ENCODE measurements around the gene PLCG2. TPM values are rescaled to one million over a fixed set of nuclear protein-coding genes. Genes with fewer than 3 reads are reported as not detected.
A peak's percentile ranks its signal among the peaks of the same experiment; 100 is the strongest.

Gene PLCG2
- total and polyA plus RNA-seq, 2 of the 8 experiments (the other 6 are each of a cell fraction or from before 2014, with no cell fraction given) = 6.1 to 6.9 TPM

- Histone ChIP-seq H3K79me2 (ENCODE audit: control insufficient read depth in 1 of 2, insufficient read depth in 2 of 2, low read length in 2 of 2) (no peaks in the 10 kb centered on the region), H3K27ac (ENCODE audit: low read depth, low read length) (no peak overlapping the region), H3K4me3 (ENCODE audit: extremely low read depth in 1 of 4, insufficient read depth in 2 of 4, low read depth in 3 of 4, low read length in 4 of 4) (no peak overlapping the region), H2AK5ac (ENCODE audit: low read depth, low read length) (no peak overlapping the region), H3K9ac (replicated peaks in 1 of 4; ENCODE audit: extremely low read depth in 1 of 4, low read depth in 3 of 4, low read length in 3 of 4) (no peak overlapping the region), H4K91ac (replicated peaks; ENCODE audit: insufficient read length, low read length) (no peak overlapping the region), H3K36me3 (ENCODE audit: control insufficient read depth in 2 of 4, insufficient read depth in 4 of 4, low read length in 3 of 4) (no peaks in the 10 kb centered on the region), H2BK5ac (ENCODE audit: low read depth, low read length) (no peak overlapping the region), H2BK12ac (ENCODE audit: low read depth, low read length) (no peak overlapping the region), H3K27me3 (replicated peaks in 1 of 4; ENCODE audit: control insufficient read depth in 3 of 4, extremely low read depth in 1 of 4, insufficient read depth in 3 of 4, low read length in 3 of 4) (no peaks in the 10 kb centered on the region), H3K4ac (replicated peaks; ENCODE audit: insufficient read length, low read depth, low read length) (no peak overlapping the region), H3K23me2 (ENCODE audit: low read depth, low read length) (no peaks in the 10 kb centered on the region; the same call in 1 of the 2 replicates), H2BK15ac (ENCODE audit: low read length) (no peak overlapping the region), H2BK120ac (replicated peaks; ENCODE audit: low read depth, low read length) (no peak overlapping the region), H3K4me2 (ENCODE audit: insufficient read depth in 1 of 2, low read depth in 2 of 2, low read length in 2 of 2) (no peak overlapping the region), H3K23ac (ENCODE audit: insufficient read length) (no peak overlapping the region), H3K56ac (replicated peaks; ENCODE audit: insufficient read length, low read depth, low read length) (no peak overlapping the region), H4K5ac (ENCODE audit: insufficient read length, low read depth, low read length) (no peak overlapping the region), H3K9me3 (ENCODE audit: insufficient read depth in 2 of 2, low read depth in 1 of 2, low read length in 1 of 2) (no peaks in the 10 kb centered on the region), H4K8ac (ENCODE audit: extremely low read depth, insufficient read depth, low read length) (peak overlapping the region; percentile 17), H4K20me1 (replicated peaks in 1 of 2; ENCODE audit: control insufficient read depth in 1 of 2, insufficient read depth in 2 of 2, low read length in 2 of 2) (no peaks in the 10 kb centered on the region), H3K4me1 (replicated peaks in 1 of 4; ENCODE audit: control insufficient read depth in 3 of 4, insufficient read depth in 4 of 4, low read length in 3 of 4) (peaks cover 0 to 2% (median 0%) of the 10 kb centered on the region in 4 experiments; a peak in 3 of 7 replicates), H3K14ac (ENCODE audit: insufficient read length) (no peak overlapping the region), H3K18ac (ENCODE audit: extremely low read depth, low read length) (no peak overlapping the region), H2BK20ac (ENCODE audit: low read length) (no peak overlapping the region), H3K79me1 (ENCODE audit: low read depth, low read length) (no peaks in the 10 kb centered on the region), H2AFZ (ENCODE audit: low read length) (no peak overlapping the region)
- FAIRE-seq (no peak), DNase-seq (ENCODE audit: low read depth in 1 of 2, low spot score in 2 of 2) (no peak)
- CTCF ChIA-PET (ENCODE audit: partially characterized antibody) = interaction anchor here (0.6 to 4.5 kb wide), 19 partner anchors 9 to 343 kb away, joined by 3 to 29 read pairs (median 4); no protein-coding TSS in a partner anchor
- 89% methylated on average over 17 of the region's 18 CpGs; no CpG with 5 or more reads in 1 of the 2 experiments for WGBS, 2 experiments (ENCODE audit: extremely low coverage in 1 of 2, insufficient coverage in 1 of 2, insufficient read length in 1 of 2, insufficient replicate concordance in 2 of 2, low coverage in 1 of 2, low lambda C conversion rate in 2 of 2, missing lambda C conversion rate in 1 of 2)
- POLR2A ChIA-PET (ENCODE audit: partially characterized antibody) = no interaction called here
- no peak for TF ChIP-seq POLR2AphosphoS5 (IDR thresholded peaks at IDR 0.05; ENCODE audit: low read depth, low read length)
- no peak for TF ChIP-seq EP300 (IDR thresholded peaks at IDR 0.05; ENCODE audit: borderline replicate concordance in 1 of 2, low read depth in 2 of 2, low read length in 2 of 2)
- TF ChIP-seq KDM4A (IDR thresholded peaks at IDR 0.05; ENCODE audit: low read depth, low read length, severe bottlenecking) = no peak
- TF ChIP-seq MAX (IDR thresholded peaks at IDR 0.05) = no peak
- no peak for TF ChIP-seq GTF2F1 (IDR thresholded peaks at IDR 0.05; ENCODE audit: borderline replicate concordance, low read depth, low read length)
- no peak for TF ChIP-seq NANOG (IDR thresholded peaks at IDR 0.05; ENCODE audit: insufficient read depth, low read depth, low read length, poor library complexity, severe bottlenecking)
- no peak for TF ChIP-seq ATF3 (IDR thresholded peaks at IDR 0.05; ENCODE audit: insufficient read depth, low read depth, low read length)
- no peak for TF ChIP-seq YY1 (IDR thresholded peaks at IDR 0.05; ENCODE audit: low read depth, low read length)
- no peak for TF ChIP-seq FOSL1 (IDR thresholded peaks at IDR 0.05; ENCODE audit: insufficient read depth, low read depth, low read length)
- TF ChIP-seq BRCA1 (IDR thresholded peaks at IDR 0.05; ENCODE audit: low read depth, low read length) = no peak
- no peak for TF ChIP-seq RXRA (IDR thresholded peaks at IDR 0.05; ENCODE audit: insufficient read depth, low read depth, low read length)
- TF ChIP-seq KDM1A (IDR thresholded peaks at IDR 0.05; ENCODE audit: borderline replicate concordance, low read length) = no peak
Measured at GRCh38 chr16:81738783-81739496, 40.2 kb upstream of the PLCG2 start.
